HL-60 (cell line): ENCODE measurements around the gene CTNNA3.

Source experiments
- DNase-seq, 2 experiments: peaks; one replicate each; pipeline ENCODE4 v3.0.0-alpha.2; 2010 to 2020; ENCODE audit warnings: low read depth in 1 of 2, low spot score in 1 of 2
- H3K27ac ChIP-seq: fragments of 250-450 bp; sonication (Bioruptor Pico); replicated peaks from 2 replicates; pipeline ENCODE4 v1.5.1; 2020; ENCODE audit warnings: mild to moderate bottlenecking, moderate library complexity
- H3K27me3 ChIP-seq: fragments of 250-450 bp; sonication (Bioruptor Pico); 2 replicates; pipeline ENCODE4 v1.5.1; 2021; ENCODE audit warnings: mild to moderate bottlenecking, moderate library complexity; ENCODE audit not compliant: insufficient read depth, poor library complexity, severe bottlenecking
- H3K4me3 ChIP-seq: replicated peaks from 2 replicates; pipeline ENCODE4 v1.5.1; 2011; ENCODE audit warnings: mild to moderate bottlenecking, control low read depth, low read length; ENCODE audit not compliant: insufficient read depth
- CTCF ChIP-seq: IDR thresholded peaks from one replicate; pipeline ENCODE4 v1.5.1; 2011; ENCODE audit warnings: low read length, control low read depth, inconsistent platforms; ENCODE audit not compliant: insufficient read depth
- GABPA ChIP-seq: IDR thresholded peaks from 2 replicates; pipeline ENCODE4 v1.6.1; 2012; ENCODE audit warnings: low read depth
- POLR2AphosphoS5 ChIP-seq: IDR thresholded peaks from 2 replicates; pipeline ENCODE4 v1.6.1; 2012; ENCODE audit warnings: low read depth
- SPI1 ChIP-seq: IDR thresholded peaks from 2 replicates; pipeline ENCODE4 v1.6.1; 2012; ENCODE audit warnings: low read depth, mild to moderate bottlenecking, borderline replicate concordance
- TF ChIP-seq, protein P1 (sequence below): IDR thresholded peaks from 2 replicates; pipeline ENCODE4 v1.6.1; 2012; ENCODE audit warnings: low read depth; ENCODE audit not compliant: insufficient replicate concordance

CTNNA3 gene

DNA sequence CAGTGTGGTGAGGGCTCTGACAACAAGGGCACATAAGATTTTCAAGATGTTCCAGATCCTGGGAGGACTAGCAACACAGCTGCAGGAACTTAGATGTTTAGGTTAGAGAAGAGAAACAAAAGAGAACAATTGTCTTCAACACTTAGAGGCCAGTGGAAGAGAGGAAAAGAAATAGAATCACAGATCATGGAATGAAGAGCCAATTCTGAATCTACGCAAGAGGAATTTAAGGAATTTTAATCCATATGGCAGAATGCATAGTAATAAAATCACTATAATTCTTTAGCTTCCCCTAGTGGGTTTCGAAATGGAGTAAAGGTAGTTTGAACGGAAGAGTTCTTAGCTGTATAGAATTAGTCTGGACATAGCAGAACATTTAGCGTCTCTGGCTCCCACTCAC is 884.8 kb downstream of the CTNNA3 start:
- no peak overlapping the region for H3K4me3 ChIP-seq
- no peak for DNase-seq
- TF ChIP-seq CTCF (no peak), SPI1 (no peak), GABPA (no peak), POLR2AphosphoS5 (no peak)
- TF ChIP-seq, protein P1, sequence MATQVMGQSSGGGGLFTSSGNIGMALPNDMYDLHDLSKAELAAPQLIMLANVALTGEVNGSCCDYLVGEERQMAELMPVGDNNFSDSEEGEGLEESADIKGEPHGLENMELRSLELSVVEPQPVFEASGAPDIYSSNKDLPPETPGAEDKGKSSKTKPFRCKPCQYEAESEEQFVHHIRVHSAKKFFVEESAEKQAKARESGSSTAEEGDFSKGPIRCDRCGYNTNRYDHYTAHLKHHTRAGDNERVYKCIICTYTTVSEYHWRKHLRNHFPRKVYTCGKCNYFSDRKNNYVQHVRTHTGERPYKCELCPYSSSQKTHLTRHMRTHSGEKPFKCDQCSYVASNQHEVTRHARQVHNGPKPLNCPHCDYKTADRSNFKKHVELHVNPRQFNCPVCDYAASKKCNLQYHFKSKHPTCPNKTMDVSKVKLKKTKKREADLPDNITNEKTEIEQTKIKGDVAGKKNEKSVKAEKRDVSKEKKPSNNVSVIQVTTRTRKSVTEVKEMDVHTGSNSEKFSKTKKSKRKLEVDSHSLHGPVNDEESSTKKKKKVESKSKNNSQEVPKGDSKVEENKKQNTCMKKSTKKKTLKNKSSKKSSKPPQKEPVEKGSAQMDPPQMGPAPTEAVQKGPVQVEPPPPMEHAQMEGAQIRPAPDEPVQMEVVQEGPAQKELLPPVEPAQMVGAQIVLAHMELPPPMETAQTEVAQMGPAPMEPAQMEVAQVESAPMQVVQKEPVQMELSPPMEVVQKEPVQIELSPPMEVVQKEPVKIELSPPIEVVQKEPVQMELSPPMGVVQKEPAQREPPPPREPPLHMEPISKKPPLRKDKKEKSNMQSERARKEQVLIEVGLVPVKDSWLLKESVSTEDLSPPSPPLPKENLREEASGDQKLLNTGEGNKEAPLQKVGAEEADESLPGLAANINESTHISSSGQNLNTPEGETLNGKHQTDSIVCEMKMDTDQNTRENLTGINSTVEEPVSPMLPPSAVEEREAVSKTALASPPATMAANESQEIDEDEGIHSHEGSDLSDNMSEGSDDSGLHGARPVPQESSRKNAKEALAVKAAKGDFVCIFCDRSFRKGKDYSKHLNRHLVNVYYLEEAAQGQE = no peak
- no peaks in the 10 kb centered on the region for H3K27me3 ChIP-seq
- no peak overlapping the region for H3K27ac ChIP-seq

DNA sequence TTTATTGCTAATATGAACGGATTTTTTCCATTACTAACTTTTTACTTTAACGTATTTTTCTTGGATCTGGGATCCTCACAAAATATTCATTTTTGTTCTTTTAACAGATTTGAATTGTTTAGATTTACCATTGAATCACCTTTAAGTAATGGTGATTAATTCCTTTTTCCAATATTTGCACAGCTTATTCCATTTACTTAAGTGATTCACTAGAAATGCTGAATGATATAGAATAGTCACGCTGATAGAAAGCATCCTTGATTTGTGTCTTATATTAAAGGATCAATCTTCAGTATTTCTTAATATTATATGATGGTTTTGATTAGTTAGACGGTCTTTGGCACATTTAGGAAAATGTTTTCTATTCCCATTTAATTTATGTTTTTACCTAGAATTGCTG is 886.6 kb downstream of the CTNNA3 start:
- Histone ChIP-seq H3K27me3 (no peaks in the 10 kb centered on the region), H3K4me3 (no peak overlapping the region), H3K27ac (no peak overlapping the region)
- no peak for DNase-seq
- TF ChIP-seq SPI1 = no peak
- TF ChIP-seq POLR2AphosphoS5 = no peak
- TF ChIP-seq, protein P1 = no peak
- no peak for TF ChIP-seq CTCF
- no peak for TF ChIP-seq GABPA

- no peak overlapping the region for H3K27ac ChIP-seq
- H3K4me3 ChIP-seq = no peak overlapping the region
- no peaks in the 10 kb centered on the region for H3K27me3 ChIP-seq
- TF ChIP-seq SPI1 = no peak
- TF ChIP-seq, protein P1 = no peak
- TF ChIP-seq POLR2AphosphoS5 = no peak
- no peak for TF ChIP-seq GABPA
- no peak for TF ChIP-seq CTCF
- DNase-seq = no peak
Observed at GRCh38 chr10:66805612-66806011, 890.4 kb downstream of the CTNNA3 start.
